Lower leg skin (tissue), 4 donors: Measurements from ENCODE around the gene CALCOCO1. TPM values are rescaled to one million over a fixed set of nuclear protein-coding genes. Genes with fewer than 3 reads are reported as not detected.

Source experiments
- DNase-seq, 2 donors: peaks; one replicate each; pipeline ENCODE4 v3.0.0-alpha.2; 2019; ENCODE audit warnings: low spot score in 2 of 2
- H3K4me3 ChIP-seq: fragments of 200-600 bp; sonication (generic); 2 replicates; pipeline ENCODE4 v1.5.1; 2017; ENCODE audit warnings: mild to moderate bottlenecking, low read depth; ENCODE audit not compliant: poor library complexity, severe bottlenecking
- CTCF ChIP-seq, 3 donors: fragments of 450-650 bp; IDR thresholded peaks; one replicate each; pipeline ENCODE4 v1.5.1; 2016; ENCODE audit warnings: antibody characterized with exemption in 3 of 3, mild to moderate bottlenecking in 3 of 3, moderate library complexity in 2 of 3
- POLR2A ChIP-seq, 2 donors: fragments of 450-650 bp; IDR thresholded peaks; one replicate each; pipeline ENCODE4 v1.6.1; 2016 to 2017; ENCODE audit warnings: antibody characterized with exemption in 2 of 2, mild to moderate bottlenecking in 1 of 2, moderate library complexity in 1 of 2
- WGBS, 2 donors: methylation state at CpG; one replicate each; pipeline ENCODE4 v1.1.5; 2018; 5-methylcytosine and 5-hydroxymethylcytosine counted together
- intact Hi-C: fragments of 100-400 bp; cut with DNase I; formaldehyde crosslinking; loops from one replicate; pipeline ENCODE4 v1.15.0; 2023; ENCODE audit warnings: low total_unique reads
- total RNA-seq, 4 donors: library from RNA; depleted of rRNA; stranded (reverse); fragments of >200 nt; gene quantifications; one replicate each; pipeline ENCODE4 v1.1.0, GENCODE V29; 2016

Gene CALCOCO1
- total RNA-seq, result 100 to 1,000 TPM; 313 to 432 (median 391) TPM

- 0 to 1% methylated on average over 38 of the region's 38 CpGs for WGBS, 2 donors
- TF ChIP-seq POLR2A (IDR thresholded peaks at IDR 0.05) (no peak), CTCF (IDR thresholded peaks at IDR 0.05) (no peak)
- peak within 1 kb of the TSS; percentile 51 for H3K4me3 ChIP-seq
- DNase-seq, result peak; percentile 98 to 99
- intact Hi-C loops, result no loop called here
Observed at GRCh38 chr12:53727310-53728041, at the start of gene CALCOCO1. TSS of gene CALCOCO1 (minus strand) at chr12:53727452. CDS start at chr12:53725242, 2,210 bp downstream.

GRCh38 chr12:53776872-53777271 lies 49.6 kb upstream of the CALCOCO1 start:
- DNase-seq, result no peak
- H3K4me3 ChIP-seq, result no peak overlapping the region
- WGBS, 2 donors, result 84 to 96% methylated on average over 1 of the region's 1 CpG
- TF ChIP-seq CTCF (IDR thresholded peaks at IDR 0.05), result no peak
- TF ChIP-seq POLR2A (IDR thresholded peaks at IDR 0.05), result no peak
- intact Hi-C loops, result no loop called here

GRCh38 chr12:53775478-53776145 lies 48.4 kb upstream of the CALCOCO1 start:
- no peak overlapping the region for H3K4me3 ChIP-seq
- intact Hi-C loops, result no loop called here
- DNase-seq, result peak in 1 of 2 donors; percentile 66
- WGBS, 2 donors, result 24 to 32% methylated on average over 6 of the region's 6 CpGs
- TF ChIP-seq POLR2A (IDR thresholded peaks at IDR 0.05), result no peak
- TF ChIP-seq CTCF (IDR thresholded peaks at IDR 0.05), result no peak

GRCh38 chr12:53770281-53770680 lies 43.0 kb upstream of the CALCOCO1 start:
- intact Hi-C loops, result no loop called here
- TF ChIP-seq CTCF (IDR thresholded peaks at IDR 0.05) (no peak), POLR2A (IDR thresholded peaks at IDR 0.05) (no peak)
- no peak for DNase-seq

GRCh38 chr12:53768976-53769375 lies 41.7 kb upstream of the CALCOCO1 start:
- no peak for DNase-seq
- intact Hi-C loops, result no loop called here
- TF ChIP-seq CTCF (IDR thresholded peaks at IDR 0.05) (no peak), POLR2A (IDR thresholded peaks at IDR 0.05) (no peak)

More at GRCh38 chr12:53770281-53770680, 43.0 kb upstream of the CALCOCO1 start:
- no peak overlapping the region for H3K4me3 ChIP-seq

More at GRCh38 chr12:53768976-53769375, 41.7 kb upstream of the CALCOCO1 start:
- H3K4me3 ChIP-seq, result no peak overlapping the region
- WGBS, 2 donors, result 81 to 86% methylated on average over 5 of the region's 5 CpGs
